Measurements from ENCODE around the gene SLC15A1.

DNA sequence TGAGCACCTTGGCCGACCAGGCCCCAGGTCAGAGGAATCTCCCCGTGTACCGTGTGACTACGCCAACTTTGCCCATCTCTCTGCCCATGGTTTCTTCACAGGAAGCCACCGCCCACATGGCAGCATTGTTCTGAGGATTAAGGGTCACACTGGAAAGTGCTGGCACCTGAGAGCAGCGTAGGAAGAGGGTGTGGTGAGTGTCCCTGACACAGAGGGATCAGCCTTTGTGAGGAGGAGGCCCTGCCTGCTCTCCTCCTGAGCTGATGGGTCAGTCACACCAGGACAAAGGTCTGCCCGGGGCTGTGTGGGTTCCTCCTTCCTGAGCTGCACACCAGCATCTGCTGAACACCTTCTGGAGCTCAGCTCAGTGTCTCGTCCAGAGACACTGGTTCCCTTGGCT is 32.2 kb upstream of the SLC15A1 start:
- TF ChIP-seq EZH2phosphoT487 (IDR thresholded peaks at IDR 0.05; ENCODE audit: borderline replicate concordance, low read depth, low read length) (no peak), CTCF (conservative IDR thresholded peaks at IDR 0.05; ENCODE audit: low read length) (no peak)

All from OCI-LY7 (cell line).